Measurements from ENCODE around the gene PREP.
"Not testable (repeated sequence)": the region's sequence is repeated elsewhere in the genome, so short reads cannot be mapped to it uniquely, and the experiment has no call there.

PREP gene

DNA sequence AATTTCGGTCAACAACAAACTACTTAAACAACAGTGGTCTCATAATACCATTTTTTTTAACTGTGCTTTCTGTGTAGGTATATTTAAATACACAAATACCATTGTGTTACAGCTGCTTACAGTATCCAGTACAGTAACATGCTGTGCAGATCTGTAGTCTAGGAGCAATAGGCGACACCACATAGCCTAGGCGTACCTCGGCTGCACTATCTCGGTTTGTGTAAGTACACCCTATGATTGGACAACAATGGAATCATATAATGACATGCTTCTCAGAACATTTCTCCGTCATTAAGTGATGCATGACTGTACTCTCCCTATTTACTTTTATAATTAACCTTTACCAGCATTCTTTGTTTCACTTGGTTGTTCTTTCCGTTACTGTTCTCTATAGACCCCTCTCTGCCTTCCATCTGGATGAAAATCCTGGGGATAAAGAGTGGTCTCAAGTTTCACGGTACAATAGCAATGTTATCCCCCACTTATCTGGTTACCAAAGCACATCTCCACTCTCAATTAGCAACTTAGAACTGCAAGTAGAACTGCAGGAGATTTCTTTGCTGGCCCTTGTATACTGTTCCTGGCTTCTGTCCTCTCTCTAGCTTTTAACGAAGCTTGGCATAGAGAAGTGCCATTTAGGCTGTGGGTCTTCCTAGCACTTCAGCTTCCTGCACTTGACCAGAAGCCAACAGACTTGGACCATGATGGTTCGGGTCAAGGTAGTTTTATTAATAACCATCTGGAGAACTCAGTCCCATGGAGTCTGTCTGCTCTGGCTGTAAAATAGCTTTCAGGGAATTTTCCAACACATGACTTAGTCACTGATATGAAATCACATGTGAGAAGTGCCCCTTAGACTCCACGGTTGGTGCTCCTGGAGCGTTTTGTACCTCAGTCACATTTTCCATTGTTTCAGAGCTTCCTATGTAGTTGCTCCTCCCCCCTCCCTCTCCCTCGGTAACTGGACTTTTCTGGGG is 142.7 kb downstream of the PREP start:
- no peak for DNase-seq

DNA sequence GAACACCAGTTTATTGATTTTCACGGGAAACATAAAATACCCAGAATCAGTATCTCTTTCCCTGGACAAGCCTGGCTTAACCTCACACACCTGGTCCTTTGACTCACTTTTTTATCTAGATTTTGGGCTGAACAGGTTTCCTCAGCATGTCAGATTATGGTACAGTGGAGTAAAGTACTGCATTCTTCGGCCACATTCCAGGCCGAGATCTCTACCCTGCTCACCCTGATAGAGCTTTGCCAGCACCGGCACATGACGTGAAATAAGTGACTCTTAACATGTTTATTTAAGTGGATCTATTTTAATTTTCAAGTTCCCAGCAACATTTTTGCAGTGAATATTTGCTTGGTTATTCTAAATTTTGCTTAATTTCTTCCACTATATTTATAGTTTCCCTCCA is 144.1 kb downstream of the PREP start:
- no peak for DNase-seq

GRCh38 chr6:105257340-105257739 is 145.5 kb downstream of the PREP start:
- no peak for DNase-seq

GRCh38 chr6:105256619-105257018 is 146.3 kb downstream of the PREP start:
- no peak for DNase-seq

DNA sequence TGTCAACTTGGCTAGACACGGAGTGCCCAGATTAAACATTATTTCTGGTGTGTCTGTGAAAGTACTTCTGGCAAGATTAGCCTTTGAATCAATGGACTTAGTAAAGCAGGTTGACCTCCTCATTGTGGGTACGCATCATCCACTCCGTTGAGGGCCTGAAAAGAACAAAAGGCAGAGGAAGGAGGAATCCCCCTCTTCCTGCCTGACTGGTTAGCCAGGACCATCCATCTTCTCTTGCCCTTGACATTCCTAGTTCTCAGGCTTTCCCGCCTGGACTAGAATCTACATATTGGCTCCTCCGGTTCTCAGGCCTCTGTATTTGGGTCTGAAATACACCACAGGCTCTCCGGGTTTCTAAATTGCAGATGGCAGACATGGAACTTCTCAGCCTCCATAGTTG is 149.1 kb downstream of the PREP start:
- no peak for DNase-seq

DNA sequence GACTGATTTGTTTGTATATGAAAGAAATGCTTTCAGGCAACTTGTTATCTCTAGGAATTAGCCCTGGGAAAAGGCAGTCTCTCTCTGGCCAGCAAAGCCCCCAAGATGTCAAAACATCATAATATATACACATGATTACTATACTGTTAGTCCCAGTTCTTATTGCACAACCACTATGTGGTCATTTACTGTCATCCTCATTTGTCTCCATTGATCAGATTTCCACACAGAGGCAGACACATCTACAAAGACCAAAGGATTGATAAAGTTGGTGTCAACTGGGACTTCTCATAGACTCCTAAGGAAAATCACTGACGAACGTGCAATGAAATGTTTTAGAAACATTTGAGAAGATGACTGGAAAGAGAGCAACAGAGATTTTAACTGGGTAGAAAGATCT is 151.2 kb downstream of the PREP start:
- DNase-seq: no peak

GRCh38 chr6:105250533-105250932 is 152.3 kb downstream of the PREP start:
- no peak for DNase-seq

DNA sequence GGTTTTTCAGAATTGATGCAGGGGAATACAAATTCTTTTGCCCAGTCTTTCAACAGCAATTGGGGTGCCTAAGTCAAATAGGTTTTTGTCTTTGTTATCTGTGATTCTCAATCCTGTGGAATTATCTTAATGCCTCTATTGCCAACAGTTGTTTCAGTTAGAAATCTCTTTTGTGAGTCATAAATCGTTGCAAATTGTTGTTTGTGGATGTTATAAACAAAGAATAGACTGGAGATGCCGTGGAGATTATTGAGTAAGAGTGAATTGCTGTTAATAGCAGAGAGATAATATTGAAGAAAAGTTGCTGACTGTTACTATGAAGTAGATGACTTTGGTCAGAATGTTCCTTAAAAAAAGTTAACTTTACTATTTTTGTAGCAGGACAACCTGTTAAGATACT is 159.4 kb downstream of the PREP start:
- DNase-seq: no peak

GRCh38 chr6:105235155-105235554 is 167.7 kb downstream of the PREP start:
- DNase-seq: no peak

DNA sequence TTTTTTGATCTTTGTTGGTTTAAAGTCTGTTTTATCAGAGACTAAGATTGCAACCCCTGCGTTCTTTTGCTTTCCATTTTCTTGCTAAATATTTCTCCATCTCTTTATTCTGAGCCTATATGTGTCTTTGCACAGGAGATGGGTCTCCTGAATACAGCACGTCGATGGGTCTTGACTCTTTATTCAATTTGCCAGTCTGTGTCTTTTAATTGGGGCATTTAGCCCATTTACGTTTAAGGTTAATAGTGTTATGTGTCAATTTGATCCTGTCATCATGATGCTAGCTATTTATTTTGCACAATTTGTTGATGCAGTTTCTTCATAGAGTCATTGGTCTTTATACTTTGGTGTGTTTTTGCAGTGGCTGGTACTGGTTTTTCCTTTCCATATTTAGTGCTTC is 171.1 kb downstream of the PREP start:
- not testable (repeated sequence) for DNase-seq
